Breast epithelium (tissue), 4 donors: ENCODE results near the gene MAGIX. TPM values are rescaled to one million over a fixed set of nuclear protein-coding genes. Genes with fewer than 3 reads are reported as not detected.

Experiments
- DNase-seq, 2 donors: peaks; one replicate each; pipeline ENCODE4 v3.0.0-alpha.2; 2019; ENCODE audit warnings: low spot score in 2 of 2
- H3K27ac ChIP-seq, 2 donors: fragments of 200-600 bp; sonication (generic) in 1 of 2; one replicate each; pipeline ENCODE4 v1.5.1; 2016 to 2019; ENCODE audit warnings: mild to moderate bottlenecking in 1 of 2
- H3K27me3 ChIP-seq, 2 donors: fragments of 200-600 bp; sonication (generic) in 1 of 2; one replicate each; pipeline versions ENCODE4 v1.5.1 to v1.6.0; 2017 to 2019; ENCODE audit warnings: control low read depth in 1 of 2, mild to moderate bottlenecking in 1 of 2
- H3K36me3 ChIP-seq: fragments of 200-600 bp; one replicate; pipeline ENCODE4 v1.5.1; 2019
- H3K4me1 ChIP-seq, 2 donors: fragments of 200-600 bp; sonication (generic); one replicate each; pipeline ENCODE4 v1.5.1; 2016 to 2019; ENCODE audit warnings: control low read depth in 1 of 2
- H3K4me3 ChIP-seq, 3 donors: fragments of 200-600 bp; sonication (generic); 1 replicate in 2 of 3; 2 replicates in 1 of 3; pipeline ENCODE4 v1.5.1; 2016 to 2019; ENCODE audit warnings: mild to moderate bottlenecking in 3 of 3, moderate library complexity in 2 of 3
- H3K9me3 ChIP-seq, 2 donors: fragments of 200-600 bp; sonication (generic) in 1 of 2; one replicate each; pipeline ENCODE4 v1.5.1; 2016 to 2019; ENCODE audit warnings: control low read depth in 1 of 2
- CTCF ChIP-seq, 3 donors: fragments of 450-650 bp; IDR thresholded peaks; one replicate each; pipeline ENCODE4 v1.5.1; 2016 to 2017; ENCODE audit warnings: antibody characterized with exemption in 3 of 3, mild to moderate bottlenecking in 3 of 3, moderate library complexity in 3 of 3
- POLR2A ChIP-seq: fragments of 450-650 bp; IDR thresholded peaks from one replicate; pipeline ENCODE4 v1.6.1; 2016; ENCODE audit warnings: antibody characterized with exemption, mild to moderate bottlenecking, moderate library complexity
- POLR2AphosphoS5 ChIP-seq, 3 donors: sonication (generic); formaldehyde crosslinking; IDR thresholded peaks; one replicate each; pipeline ENCODE4 v1.6.1; 2017; ENCODE audit warnings: antibody characterized with exemption in 3 of 3
- intact Hi-C: fragments of 100-400 bp; cut with DNase I; formaldehyde crosslinking; loops from one replicate; pipeline ENCODE4 v1.15.1; 2023; ENCODE audit warnings: low total_unique reads
- total RNA-seq, 3 donors: library from RNA; depleted of rRNA; stranded (reverse); fragments of >200 nt; gene quantifications; one replicate each; pipeline ENCODE4 v1.1.0, GENCODE V29; 2016

Gene MAGIX
- total RNA-seq, 3 donors from 2014 or later: 1.3 to 12.4 (median 4.9) TPM

GRCh38 chrX:49192722-49193328 lies 30.3 kb downstream of the MAGIX start:
- no peak for TF ChIP-seq POLR2A
- no peak for TF ChIP-seq POLR2AphosphoS5 (IDR thresholded peaks at IDR 0.05)
- peak in 2 of 3 donors; percentile 26 to 29 for TF ChIP-seq CTCF (IDR thresholded peaks at IDR 0.05)
- no peaks in the 10 kb centered on the region for H3K36me3 ChIP-seq
- no peak overlapping the region for H3K27ac ChIP-seq
- H3K9me3 ChIP-seq: no peaks in the 10 kb centered on the region
- H3K4me3 ChIP-seq: no peak overlapping the region
- peaks cover 0 to 15% of the 10 kb centered on the region in 2 donors for H3K27me3 ChIP-seq
- intact Hi-C loops: no loop called here
- no peak for DNase-seq
- no peaks in the 10 kb centered on the region for H3K4me1 ChIP-seq

DNA sequence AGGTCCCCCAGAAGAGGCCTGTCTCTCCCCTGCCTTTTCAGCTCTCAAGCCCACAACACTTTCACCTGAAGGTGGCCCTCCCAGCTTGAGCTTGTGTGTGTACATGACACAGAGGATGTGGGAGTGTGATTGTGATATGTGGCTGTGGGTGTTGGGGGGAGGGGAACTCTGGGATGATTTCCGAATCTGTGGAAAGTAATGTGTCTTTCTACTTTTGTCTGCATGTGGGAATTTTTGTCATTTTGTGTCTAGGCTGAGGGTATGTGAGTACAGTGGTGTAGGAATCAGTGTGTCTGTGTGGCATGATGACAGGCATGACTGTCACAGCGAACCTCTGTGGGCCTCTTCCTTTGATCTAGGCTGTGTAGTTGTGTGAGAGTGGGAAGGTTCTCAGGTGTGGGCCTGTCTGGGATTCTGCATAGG lies 31.0 kb downstream of the MAGIX start:
- no peak overlapping the region for H3K4me3 ChIP-seq
- H3K9me3 ChIP-seq: no peaks in the 10 kb centered on the region
- peaks cover 0 to 18% of the 10 kb centered on the region in 2 donors for H3K27me3 ChIP-seq
- DNase-seq: no peak
- intact Hi-C loops: no loop called here
- no peaks in the 10 kb centered on the region for H3K4me1 ChIP-seq
- H3K27ac ChIP-seq: no peak overlapping the region
- H3K36me3 ChIP-seq: no peaks in the 10 kb centered on the region
- TF ChIP-seq POLR2A: no peak
- no peak for TF ChIP-seq POLR2AphosphoS5 (IDR thresholded peaks at IDR 0.05)
- TF ChIP-seq CTCF (IDR thresholded peaks at IDR 0.05): no peak

GRCh38 chrX:49197543-49198087 lies 35.1 kb downstream of the MAGIX start:
- no peak overlapping the region for H3K27ac ChIP-seq
- no peaks in the 10 kb centered on the region for H3K36me3 ChIP-seq
- H3K4me3 ChIP-seq: no peak overlapping the region
- peaks cover 0 to 31% of the 10 kb centered on the region in 2 donors for H3K27me3 ChIP-seq
- no peaks in the 10 kb centered on the region for H3K9me3 ChIP-seq
- H3K4me1 ChIP-seq: no peaks in the 10 kb centered on the region
- intact Hi-C loops: no loop called here
- TF ChIP-seq POLR2A (no peak), CTCF (IDR thresholded peaks at IDR 0.05) (no peak), POLR2AphosphoS5 (IDR thresholded peaks at IDR 0.05) (no peak)
- no peak for DNase-seq

DNA sequence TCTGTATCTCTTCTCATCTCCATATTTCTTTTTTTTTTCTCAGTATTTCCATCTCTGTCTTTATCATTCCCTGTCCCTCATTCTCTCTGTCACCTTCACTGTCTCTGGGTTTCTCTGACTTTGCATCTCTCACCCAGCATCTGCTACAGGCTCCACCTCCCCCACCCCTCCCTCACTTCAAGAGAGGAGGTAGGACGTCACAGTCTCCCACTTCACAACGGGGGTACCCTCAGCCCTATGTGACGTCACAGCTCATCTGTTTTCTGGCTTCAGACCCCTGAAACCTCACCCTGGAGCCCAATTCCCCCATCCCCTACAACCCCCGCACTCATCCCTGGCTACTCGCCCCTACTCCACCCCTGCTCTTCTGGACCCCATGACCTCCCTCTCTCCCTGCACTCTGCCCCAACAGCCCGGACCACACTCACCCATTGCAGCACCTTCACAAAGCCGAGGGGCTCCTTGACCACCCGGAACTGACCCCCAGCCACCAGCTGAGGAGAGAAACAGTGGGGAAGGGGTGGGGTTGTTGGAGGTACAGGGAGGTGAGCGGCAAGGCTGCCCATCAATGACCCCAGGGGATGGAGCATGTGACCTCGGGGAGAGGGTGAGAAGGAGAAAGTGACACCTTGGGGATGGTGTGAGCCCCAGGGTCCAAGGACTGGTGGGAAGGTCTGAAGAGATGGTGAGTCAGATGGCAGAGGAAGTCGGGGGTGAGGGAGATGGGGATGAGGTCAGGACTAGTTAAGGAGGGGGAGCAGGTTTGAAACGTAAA lies 36.2 kb downstream of the MAGIX start:
- Histone ChIP-seq H3K27me3 (peaks cover 0 to 36% of the 10 kb centered on the region in 2 donors), H3K27ac (no peak overlapping the region), H3K9me3 (no peaks in the 10 kb centered on the region), H3K4me1 (no peaks in the 10 kb centered on the region), H3K36me3 (no peaks in the 10 kb centered on the region), H3K4me3 (no peak overlapping the region)
- intact Hi-C loops: no loop called here
- no peak for DNase-seq
- TF ChIP-seq POLR2A (no peak), POLR2AphosphoS5 (IDR thresholded peaks at IDR 0.05) (no peak), CTCF (IDR thresholded peaks at IDR 0.05) (no peak)

DNA sequence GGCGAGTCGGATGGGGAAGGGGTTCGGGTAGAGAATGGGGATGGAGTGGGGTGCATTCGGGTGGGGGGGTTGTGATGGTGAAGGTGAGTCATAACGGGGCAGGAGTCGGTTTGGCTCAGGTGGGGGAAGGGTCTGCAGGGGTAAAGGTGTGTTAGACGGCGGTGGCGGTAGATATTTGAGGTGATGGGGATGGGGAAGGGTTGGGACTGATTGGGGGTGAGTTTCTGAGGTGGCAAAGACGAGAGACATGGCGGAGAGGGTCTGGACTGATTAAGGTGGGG lies 36.7 kb downstream of the MAGIX start:
- Histone ChIP-seq H3K27me3 (peaks cover 0 to 41% of the 10 kb centered on the region in 2 donors), H3K27ac (no peak overlapping the region), H3K36me3 (no peaks in the 10 kb centered on the region), H3K9me3 (no peaks in the 10 kb centered on the region), H3K4me3 (no peak overlapping the region), H3K4me1 (no peaks in the 10 kb centered on the region)
- TF ChIP-seq POLR2A: no peak
- no peak for TF ChIP-seq POLR2AphosphoS5 (IDR thresholded peaks at IDR 0.05)
- TF ChIP-seq CTCF (IDR thresholded peaks at IDR 0.05): no peak
- no peak for DNase-seq
- intact Hi-C loops: no loop called here
